ENCODE measurements around the gene RBM14. TPM values are rescaled to one million over a fixed set of nuclear protein-coding genes. Genes with fewer than 3 reads are reported as not detected.

The RBM14 gene
- total and polyA plus RNA-seq, 9 of the 15 experiments (the other 6 are each of a cell fraction or from before 2014, with no cell fraction given) = 5.5 to 131 (median 42.6) TPM

- no peak for FAIRE-seq
- ChIA-PET POLR2A (interaction anchor here (0.7 to 4.9 kb wide), 7 partner anchors 9 to 325 kb away, joined by 3 to 34 read pairs (median 6); partner anchors contain the start of genes RBM4 and YIF1A), CTCF (ENCODE audit: low intra/inter-chr PET ratio) (interaction anchor here (0.7 kb wide), 1 partner anchor 44 kb away, joined by 9 read pairs; no protein-coding TSS in a partner anchor)
- no peak for DNase-seq (ENCODE audit: extremely low read depth in 1 of 4, low spot score in 3 of 4)
- 65% methylated on average over 12 of the region's 13 CpGs for WGBS (ENCODE audit: insufficient coverage, low coverage, missing lambda C conversion rate)
- ATAC-seq = no peak
- Histone ChIP-seq H3K4me3 (no peak overlapping the region), H3K9me1 (ENCODE audit: control insufficient read depth, insufficient read depth, low read length) (no peaks in the 10 kb centered on the region), H3K4me1 (replicated peaks in 1 of 2; ENCODE audit: control insufficient read depth in 2 of 2, insufficient read depth in 2 of 2, low read length in 2 of 2) (peaks cover 9 to 27% of the 10 kb centered on the region in 2 experiments; a peak in 3 of 5 replicates), H3K9me3 (replicated peaks; ENCODE audit: control insufficient read depth, insufficient read depth, low read depth, low read length) (no peaks in the 10 kb centered on the region), H3K4me2 (ENCODE audit: insufficient read depth, low read length) (no peak overlapping the region), H3K9ac (ENCODE audit: insufficient read depth in 1 of 2, low read depth in 2 of 2, low read length in 2 of 2) (peak overlapping the region in 1 of 2 experiments; percentile 37; a peak in 1 of 4 replicates), H3K27ac (ENCODE audit: extremely low read depth, low read depth, low read length) (no peak overlapping the region), H2AFZ (ENCODE audit: low read depth, low read length) (no peak overlapping the region), H3K36me3 (ENCODE audit: control insufficient read depth, insufficient read depth, low read length) (peaks cover 20% of the 10 kb centered on the region), H4K20me1 (replicated peaks; ENCODE audit: control insufficient read depth, insufficient read depth, low read length) (peaks cover 25% of the 10 kb centered on the region), H3K27me3 (ENCODE audit: control insufficient read depth in 2 of 2, insufficient read depth in 2 of 2, low read length in 2 of 2) (no peaks in the 10 kb centered on the region), H3K79me2 (ENCODE audit: control insufficient read depth, insufficient read depth, low read length) (peaks cover 42% of the 10 kb centered on the region)
- BruUV-seq (replicated peaks) = no TSS peak
- in situ Hi-C loops (cut with MboI) (no loop called here), intact Hi-C loops (cut with micrococcal nuclease) (no loop called here)
- TF ChIP-seq ZNF217 (CRISPR knock-in tag; IDR thresholded peaks at IDR 0.05) (no peak), ZNF830 (CRISPR knock-in tag; IDR thresholded peaks at IDR 0.05) (no peak), ZC3H11A (IDR thresholded peaks at IDR 0.05; ENCODE audit: low read depth, low read length) (no peak), MCM5 (IDR thresholded peaks at IDR 0.05; ENCODE audit: low read depth) (no peak), SP2 (IDR thresholded peaks at IDR 0.05; ENCODE audit: extremely low read depth, low read depth, low read length, poor library complexity, severe bottlenecking) (no peak), ZNF740 (CRISPR knock-in tag; IDR thresholded peaks at IDR 0.05) (no peak), ZNF740 (tag; IDR thresholded peaks at IDR 0.05) (no peak), NFYB (IDR thresholded peaks at IDR 0.05; ENCODE audit: extremely low read depth, insufficient read length) (no peak), HDAC3 (IDR thresholded peaks at IDR 0.05; ENCODE audit: borderline replicate concordance, partially characterized antibody) (no peak), NR4A1 (CRISPR knock-in tag; IDR thresholded peaks at IDR 0.05) (no peak), NR4A1 (tag; IDR thresholded peaks at IDR 0.05) (no peak), GTF3C2 (IDR thresholded peaks at IDR 0.05; ENCODE audit: borderline replicate concordance, extremely low read depth, insufficient read length) (no peak)
- TF ChIP-seq, protein P1, sequence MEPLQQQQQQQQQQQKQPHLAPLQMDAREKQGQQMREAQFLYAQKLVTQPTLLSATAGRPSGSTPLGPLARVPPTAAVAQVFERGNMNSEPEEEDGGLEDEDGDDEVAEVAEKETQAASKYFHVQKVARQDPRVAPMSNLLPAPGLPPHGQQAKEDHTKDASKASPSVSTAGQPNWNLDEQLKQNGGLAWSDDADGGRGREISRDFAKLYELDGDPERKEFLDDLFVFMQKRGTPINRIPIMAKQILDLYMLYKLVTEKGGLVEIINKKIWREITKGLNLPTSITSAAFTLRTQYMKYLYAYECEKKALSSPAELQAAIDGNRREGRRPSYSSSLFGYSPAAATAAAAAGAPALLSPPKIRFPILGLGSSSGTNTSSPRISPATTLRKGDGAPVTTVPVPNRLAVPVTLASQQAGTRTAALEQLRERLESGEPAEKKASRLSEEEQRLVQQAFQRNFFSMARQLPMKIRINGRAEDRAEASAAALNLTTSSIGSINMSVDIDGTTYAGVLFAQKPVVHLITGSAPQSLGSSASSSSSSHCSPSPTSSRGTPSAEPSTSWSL (CRISPR knock-in tag; IDR thresholded peaks at IDR 0.05; ENCODE audit: borderline replicate concordance) = no peak
Measured at GRCh38 chr11:66614073-66614472, 2.4 kb upstream of the RBM14 start.

Measured in K562 (cell line).